Glutamatergic neuron (in vitro differentiated cells): ENCODE results near the gene EIF5A2. TPM values are rescaled to one million over a fixed set of nuclear protein-coding genes. Genes with fewer than 3 reads are reported as not detected.

Experiments
- DNase-seq: peaks from one replicate; pipeline ENCODE4 v3.0.0; 2022
- H3K27ac Mint-ChIP-seq: one replicate; pipeline ENCODE4 v1.8.0; 2020; ENCODE audit warnings: mild to moderate bottlenecking, mixed read lengths, inconsistent platforms; ENCODE audit not compliant: unreplicated experiment
- H3K27me3 Mint-ChIP-seq: one replicate; pipeline ENCODE4 v1.8.0; 2020; ENCODE audit warnings: mild to moderate bottlenecking, moderate library complexity, mixed read lengths, inconsistent platforms; ENCODE audit not compliant: unreplicated experiment
- H3K36me3 Mint-ChIP-seq: one replicate; pipeline ENCODE4 v1.8.0; 2020; ENCODE audit warnings: mild to moderate bottlenecking, mixed read lengths, inconsistent platforms; ENCODE audit not compliant: unreplicated experiment
- H3K4me1 Mint-ChIP-seq: one replicate; pipeline ENCODE4 v1.8.0; 2020; ENCODE audit warnings: mild to moderate bottlenecking, low read depth, mixed read lengths, inconsistent platforms; ENCODE audit not compliant: unreplicated experiment
- H3K4me3 Mint-ChIP-seq: one replicate; pipeline ENCODE4 v1.8.0; 2020; ENCODE audit warnings: mild to moderate bottlenecking, mixed read lengths, inconsistent platforms; ENCODE audit not compliant: unreplicated experiment
- H3K9me3 Mint-ChIP-seq: one replicate; pipeline ENCODE4 v1.8.0; 2020; ENCODE audit warnings: mild to moderate bottlenecking, moderate library complexity, mixed read lengths, inconsistent platforms; ENCODE audit not compliant: unreplicated experiment
- CTCF ChIP-seq: fragments of 200-600 bp; sonication (generic); IDR thresholded peaks from one replicate; pipeline ENCODE4 v1.5.0; 2021; ENCODE audit not compliant: partially characterized antibody, unreplicated experiment
- total RNA-seq: library from RNA; stranded (reverse); fragmentation: NEBNext Ultra II Directional; extraction: Animal tissue kit (Norgen Biotek cat#: 25700); gene quantifications from one replicate; pipeline ENCODE4 v1.2.1, GENCODE V29; 2021; ENCODE audit not compliant: unreplicated experiment

EIF5A2 gene
- total RNA-seq, 1 donor from 2014 or later = 10.2 TPM

GRCh38 chr3:170914690-170915089 lies 6.3 kb upstream of the EIF5A2 start:
- no peak for DNase-seq
- H3K9me3 Mint-ChIP-seq = peaks cover 7% of the 10 kb centered on the region
- no peak overlapping the region for H3K4me3 Mint-ChIP-seq
- no peaks in the 10 kb centered on the region for H3K27me3 Mint-ChIP-seq
- H3K36me3 Mint-ChIP-seq = peaks cover 15% of the 10 kb centered on the region
- no peak overlapping the region for H3K27ac Mint-ChIP-seq
- H3K4me1 Mint-ChIP-seq = no peaks in the 10 kb centered on the region
- TF ChIP-seq CTCF = no peak

- Mint-ChIP-seq H3K4me1 (no peaks in the 10 kb centered on the region), H3K27me3 (no peaks in the 10 kb centered on the region), H3K9me3 (peaks cover 12% of the 10 kb centered on the region), H3K36me3 (peaks cover 17% of the 10 kb centered on the region), H3K27ac (no peak overlapping the region), H3K4me3 (no peak overlapping the region)
- DNase-seq = no peak
- no peak for TF ChIP-seq CTCF
These were observed 5.8 kb upstream of the EIF5A2 start for GRCh38 chr3:170914212-170914611.

GRCh38 chr3:170911051-170911450 lies 2.6 kb upstream of the EIF5A2 start:
- TF ChIP-seq CTCF = no peak
- H3K27me3 Mint-ChIP-seq = peaks cover 3% of the 10 kb centered on the region
- no peak overlapping the region for H3K27ac Mint-ChIP-seq
- DNase-seq = no peak
- no peak overlapping the region for H3K4me3 Mint-ChIP-seq
- H3K4me1 Mint-ChIP-seq = no peaks in the 10 kb centered on the region
- H3K9me3 Mint-ChIP-seq = peaks cover 10% of the 10 kb centered on the region
- peaks cover 8% of the 10 kb centered on the region for H3K36me3 Mint-ChIP-seq

GRCh38 chr3:170910542-170910941 lies 2.1 kb upstream of the EIF5A2 start:
- Mint-ChIP-seq H3K4me1 (no peaks in the 10 kb centered on the region), H3K9me3 (peaks cover 10% of the 10 kb centered on the region), H3K36me3 (peaks cover 8% of the 10 kb centered on the region), H3K27ac (no peak overlapping the region), H3K4me3 (no peak overlapping the region), H3K27me3 (peaks cover 3% of the 10 kb centered on the region)
- no peak for TF ChIP-seq CTCF
- DNase-seq = no peak

GRCh38 chr3:170909129-170909903 lies 879 bp upstream of the EIF5A2 start:
- DNase-seq = no peak
- peaks cover 8% of the 10 kb centered on the region for H3K36me3 Mint-ChIP-seq
- peak overlapping the region; percentile 52 for H3K4me3 Mint-ChIP-seq
- TF ChIP-seq CTCF = no peak
- H3K27me3 Mint-ChIP-seq = peaks cover 3% of the 10 kb centered on the region
- no peaks in the 10 kb centered on the region for H3K4me1 Mint-ChIP-seq
- peaks cover 10% of the 10 kb centered on the region for H3K9me3 Mint-ChIP-seq
- H3K27ac Mint-ChIP-seq = no peak overlapping the region
